Neural cell (in vitro differentiated cells): ENCODE measurements around the gene CLPSL1. TPM values are rescaled to one million over a fixed set of nuclear protein-coding genes. Genes with fewer than 3 reads are reported as not detected.

Experiments
- H2AFZ ChIP-seq: fragments of 200-600, 300-800 bp; sonication (generic), shearing (Covaris generic); 2 replicates; pipeline ENCODE4 v1.6.0; 2014; ENCODE audit warnings: low read depth, mild to moderate bottlenecking, antibody characterized with exemption, low read length, moderate library complexity
- H3F3A ChIP-seq: fragments of 200-600 bp; shearing (Covaris generic); 2 replicates; pipeline ENCODE4 v1.6.1; 2016; ENCODE audit warnings: mild to moderate bottlenecking, moderate library complexity, mixed read lengths, antibody characterized with exemption, low read length; ENCODE audit not compliant: insufficient read depth, poor library complexity, severe bottlenecking
- H3K27ac ChIP-seq: fragments of 200-600, 300-800 bp; sonication (generic), shearing (Covaris generic); 2 replicates; pipeline ENCODE4 v1.5.1; 2014; ENCODE audit warnings: mild to moderate bottlenecking, low read length, moderate library complexity
- H3K27me3 ChIP-seq: fragments of 300-800, 200-600 bp; sonication (generic), shearing (Covaris generic); 2 replicates; pipeline ENCODE4 v1.6.0; 2014; ENCODE audit warnings: mild to moderate bottlenecking, low read depth, low read length, moderate library complexity; ENCODE audit not compliant: insufficient read depth
- H3K36me3 ChIP-seq: fragments of 300-800, 200-600 bp; sonication (generic), shearing (Covaris generic); 2 replicates; pipeline ENCODE4 v1.5.1; 2014; ENCODE audit warnings: mild to moderate bottlenecking, antibody characterized with exemption, low read length, moderate library complexity; ENCODE audit not compliant: insufficient read depth
- H3K4me2 ChIP-seq: fragments of 300-800, 200-600 bp; sonication (generic), shearing (Covaris generic); 2 replicates; pipeline ENCODE4 v1.6.0; 2014; ENCODE audit warnings: mild to moderate bottlenecking, low read length
- H3K4me3 ChIP-seq: fragments of 300-800, 200-600 bp; sonication (generic), shearing (Covaris generic); 2 replicates; pipeline ENCODE4 v1.5.1; 2014; ENCODE audit warnings: mild to moderate bottlenecking, low read length, moderate library complexity
- H3K79me2 ChIP-seq: fragments of 200-600 bp; shearing (Covaris generic); replicated peaks from 2 replicates; pipeline ENCODE4 v1.6.0; 2014; ENCODE audit warnings: mild to moderate bottlenecking, low read length, moderate library complexity; ENCODE audit not compliant: insufficient read depth
- H3K9ac ChIP-seq: fragments of 300-800, 200-600 bp; sonication (generic), shearing (Covaris generic); 2 replicates; pipeline ENCODE4 v1.6.1; 2016; ENCODE audit warnings: mild to moderate bottlenecking, low read length, mixed read lengths
- H3K9me2 ChIP-seq: fragments of 200-600 bp; shearing (Covaris generic); 2 replicates; pipeline ENCODE4 v1.6.1; 2016; ENCODE audit warnings: mild to moderate bottlenecking, low read length, mixed read lengths; ENCODE audit not compliant: insufficient read depth
- H3K9me3 ChIP-seq: fragments of 200-600, 300-800 bp; sonication (generic), shearing (Covaris generic); 2 replicates; pipeline ENCODE4 v1.6.1; 2016; ENCODE audit warnings: mild to moderate bottlenecking, mixed run types, low read length, moderate library complexity, mixed read lengths
- H4K20me1 ChIP-seq: fragments of 200-600 bp; shearing (Covaris generic); 2 replicates; pipeline ENCODE4 v1.6.1; 2016; ENCODE audit warnings: mild to moderate bottlenecking, mixed run types; ENCODE audit not compliant: insufficient read depth
- EP300 ChIP-seq: fragments of 450-650 bp; conservative IDR thresholded peaks from 2 replicates; pipeline ENCODE4 v1.6.1; 2014; ENCODE audit warnings: antibody characterized with exemption, mild to moderate bottlenecking, moderate library complexity; ENCODE audit not compliant: poor library complexity, severe bottlenecking
- MXI1 ChIP-seq: fragments of 450-650 bp; conservative IDR thresholded peaks from 2 replicates; pipeline ENCODE4 v1.6.1; 2014; ENCODE audit warnings: antibody characterized with exemption, mild to moderate bottlenecking; ENCODE audit not compliant: poor library complexity, severe bottlenecking
- POLR2AphosphoS5 ChIP-seq: IDR thresholded peaks from 2 replicates; pipeline ENCODE4 v1.6.1; 2012
- RAD21 ChIP-seq: fragments of 450-650 bp; conservative IDR thresholded peaks from 2 replicates; pipeline ENCODE4 v1.6.1; 2014; ENCODE audit warnings: antibody characterized with exemption, mild to moderate bottlenecking, moderate library complexity
- SMC3 ChIP-seq: fragments of 450-650 bp; conservative IDR thresholded peaks from 2 replicates; pipeline ENCODE4 v1.6.1; 2014; ENCODE audit warnings: antibody characterized with exemption, mild to moderate bottlenecking, moderate library complexity; ENCODE audit not compliant: poor library complexity
- polyA plus RNA-seq: library from polyadenylated mRNA; depleted of rRNA; stranded (reverse); fragments of >200 nt; gene quantifications from 2 replicates; pipeline ENCODE4 v1.2.3, GENCODE V29; 2014
- TF ChIP-seq, protein P1 (sequence below): fragments of 450-650 bp; IDR thresholded peaks from 2 replicates; pipeline ENCODE4 v1.5.1; 2014; ENCODE audit warnings: antibody characterized with exemption, mild to moderate bottlenecking, moderate library complexity; ENCODE audit not compliant: poor library complexity, severe bottlenecking

The CLPSL1 gene
- polyA plus RNA-seq, 1 donor from 2014 or later: not detected

DNA sequence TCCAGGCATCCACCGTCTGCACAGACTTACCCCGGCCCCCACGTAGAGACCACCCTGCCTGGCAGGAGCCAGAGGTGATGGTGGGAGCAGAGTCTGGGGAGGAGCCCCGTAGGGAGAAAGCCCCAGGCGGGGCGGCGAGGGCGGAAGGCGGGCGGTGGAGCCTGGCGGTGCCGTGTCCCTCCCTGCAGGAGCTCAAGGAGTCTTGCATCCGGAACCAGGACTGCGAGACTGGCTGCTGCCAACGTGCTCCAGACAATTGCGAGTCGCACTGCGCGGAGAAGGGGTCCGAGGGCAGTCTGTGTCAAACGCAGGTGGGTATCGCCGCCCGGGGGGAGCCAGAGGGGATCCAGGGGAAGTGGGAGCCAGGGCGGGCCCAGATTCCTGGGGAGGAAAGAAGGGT is 6.0 kb downstream of the CLPSL1 start:
- H2AFZ ChIP-seq: no peak overlapping the region
- no peak overlapping the region for H3K4me3 ChIP-seq
- H3K36me3 ChIP-seq: no peaks in the 10 kb centered on the region
- H3F3A ChIP-seq: no peaks in the 10 kb centered on the region
- no peaks in the 10 kb centered on the region for H3K27me3 ChIP-seq
- TF ChIP-seq POLR2AphosphoS5 (no peak), SMC3 (no peak), RAD21 (no peak)
- H3K79me2 ChIP-seq: no peaks in the 10 kb centered on the region
- H4K20me1 ChIP-seq: no peaks in the 10 kb centered on the region
- H3K9ac ChIP-seq: no peak overlapping the region
- H3K4me2 ChIP-seq: no peak overlapping the region
- H3K9me3 ChIP-seq: no peaks in the 10 kb centered on the region
- no peak overlapping the region for H3K27ac ChIP-seq
- H3K9me2 ChIP-seq: no peaks in the 10 kb centered on the region

- no peaks in the 10 kb centered on the region for H3F3A ChIP-seq
- H3K4me3 ChIP-seq: no peak overlapping the region
- H3K27ac ChIP-seq: no peak overlapping the region
- no peaks in the 10 kb centered on the region for H3K9me3 ChIP-seq
- H3K79me2 ChIP-seq: no peaks in the 10 kb centered on the region
- no peaks in the 10 kb centered on the region for H3K9me2 ChIP-seq
- H3K9ac ChIP-seq: no peak overlapping the region
- H3K36me3 ChIP-seq: no peaks in the 10 kb centered on the region
- TF ChIP-seq, protein P1, sequence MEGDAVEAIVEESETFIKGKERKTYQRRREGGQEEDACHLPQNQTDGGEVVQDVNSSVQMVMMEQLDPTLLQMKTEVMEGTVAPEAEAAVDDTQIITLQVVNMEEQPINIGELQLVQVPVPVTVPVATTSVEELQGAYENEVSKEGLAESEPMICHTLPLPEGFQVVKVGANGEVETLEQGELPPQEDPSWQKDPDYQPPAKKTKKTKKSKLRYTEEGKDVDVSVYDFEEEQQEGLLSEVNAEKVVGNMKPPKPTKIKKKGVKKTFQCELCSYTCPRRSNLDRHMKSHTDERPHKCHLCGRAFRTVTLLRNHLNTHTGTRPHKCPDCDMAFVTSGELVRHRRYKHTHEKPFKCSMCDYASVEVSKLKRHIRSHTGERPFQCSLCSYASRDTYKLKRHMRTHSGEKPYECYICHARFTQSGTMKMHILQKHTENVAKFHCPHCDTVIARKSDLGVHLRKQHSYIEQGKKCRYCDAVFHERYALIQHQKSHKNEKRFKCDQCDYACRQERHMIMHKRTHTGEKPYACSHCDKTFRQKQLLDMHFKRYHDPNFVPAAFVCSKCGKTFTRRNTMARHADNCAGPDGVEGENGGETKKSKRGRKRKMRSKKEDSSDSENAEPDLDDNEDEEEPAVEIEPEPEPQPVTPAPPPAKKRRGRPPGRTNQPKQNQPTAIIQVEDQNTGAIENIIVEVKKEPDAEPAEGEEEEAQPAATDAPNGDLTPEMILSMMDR: no peak
- no peak for TF ChIP-seq POLR2AphosphoS5
- H3K4me2 ChIP-seq: no peak overlapping the region
- H3K27me3 ChIP-seq: no peaks in the 10 kb centered on the region
- no peak overlapping the region for H2AFZ ChIP-seq
- H4K20me1 ChIP-seq: no peaks in the 10 kb centered on the region
These were observed 6.7 kb downstream of the CLPSL1 start for GRCh38 chr6:35787266-35788218.

DNA sequence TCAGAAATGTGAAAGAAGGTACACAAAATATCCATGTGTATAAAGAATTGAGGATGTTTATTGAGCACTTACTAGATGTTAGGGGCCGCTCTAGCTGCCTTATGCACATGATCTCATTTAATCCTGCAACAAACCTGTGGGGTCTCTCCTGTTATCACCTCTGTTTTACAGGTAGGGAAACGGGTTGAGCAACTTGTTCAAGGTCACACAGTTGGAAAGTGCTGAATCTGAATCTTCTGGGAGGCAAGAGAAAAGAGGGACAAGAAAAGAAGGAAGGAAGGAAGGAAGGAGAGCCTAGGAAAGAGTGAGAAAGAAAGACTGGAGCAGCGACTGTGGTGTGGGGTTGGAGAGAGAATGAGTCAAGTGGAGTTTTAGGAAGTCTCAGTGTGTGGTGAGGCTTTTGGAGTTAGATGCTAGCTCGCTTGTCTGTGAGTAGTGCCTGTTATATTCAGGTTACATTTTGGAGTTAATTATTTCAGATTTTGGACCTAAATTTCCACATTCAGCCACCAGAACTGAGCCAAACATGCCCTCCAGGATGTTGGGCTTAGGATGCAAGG is 7.7 kb downstream of the CLPSL1 start:
- no peaks in the 10 kb centered on the region for H3K9me2 ChIP-seq
- no peaks in the 10 kb centered on the region for H3K36me3 ChIP-seq
- H3K9me3 ChIP-seq: no peaks in the 10 kb centered on the region
- H3F3A ChIP-seq: no peaks in the 10 kb centered on the region
- H3K27me3 ChIP-seq: no peaks in the 10 kb centered on the region
- TF ChIP-seq MXI1 (no peak), POLR2AphosphoS5 (no peak)
- H2AFZ ChIP-seq: no peak overlapping the region
- no peaks in the 10 kb centered on the region for H3K79me2 ChIP-seq
- no peak overlapping the region for H3K27ac ChIP-seq
- no peaks in the 10 kb centered on the region for H4K20me1 ChIP-seq
- no peak overlapping the region for H3K4me3 ChIP-seq
- no peak overlapping the region for H3K9ac ChIP-seq
- H3K4me2 ChIP-seq: no peak overlapping the region

DNA sequence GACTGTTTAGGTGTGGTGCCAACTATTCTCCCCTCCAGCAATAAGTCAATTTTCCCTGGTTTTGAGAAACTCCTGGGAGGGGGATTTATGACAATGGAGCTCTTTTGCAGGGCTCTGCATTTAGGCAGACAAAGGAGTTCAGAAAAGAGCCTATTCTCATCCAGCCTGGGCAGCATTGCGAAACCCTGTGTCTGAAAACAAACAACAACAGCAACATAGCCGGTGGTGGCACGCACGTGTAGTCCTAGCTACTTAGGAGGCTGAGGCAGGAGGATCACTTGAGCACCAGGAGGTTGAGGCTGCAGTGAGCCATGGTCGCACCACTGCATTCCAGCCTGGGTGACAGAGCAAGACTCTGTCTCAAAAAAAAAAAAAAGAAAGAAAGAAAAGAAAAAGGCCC is 9.9 kb downstream of the CLPSL1 start:
- Histone ChIP-seq H3K9me3 (no peaks in the 10 kb centered on the region), H3K79me2 (no peaks in the 10 kb centered on the region), H3F3A (no peaks in the 10 kb centered on the region), H3K27ac (no peak overlapping the region), H3K9ac (no peak overlapping the region), H2AFZ (no peak overlapping the region), H4K20me1 (no peaks in the 10 kb centered on the region), H3K4me2 (no peak overlapping the region), H3K27me3 (no peaks in the 10 kb centered on the region), H3K9me2 (no peaks in the 10 kb centered on the region), H3K4me3 (no peak overlapping the region), H3K36me3 (no peaks in the 10 kb centered on the region)
- no peak for TF ChIP-seq EP300
- TF ChIP-seq RAD21: no peak
- TF ChIP-seq, protein P1: no peak
- TF ChIP-seq MXI1: no peak
- no peak for TF ChIP-seq POLR2AphosphoS5
- TF ChIP-seq SMC3: no peak
